CD4-positive, alpha-beta T cell treated with Interleukin-4 for 4 hours (primary cell): ENCODE measurements around the gene BAG5.
"Not testable (repeated sequence)": the region's sequence is repeated elsewhere in the genome, so short reads cannot be mapped to it uniquely, and the experiment has no call there.

Experiments
- DNase-seq: peaks from one replicate; pipeline ENCODE4 v3.0.0-alpha.2; 2020

Gene BAG5

DNA sequence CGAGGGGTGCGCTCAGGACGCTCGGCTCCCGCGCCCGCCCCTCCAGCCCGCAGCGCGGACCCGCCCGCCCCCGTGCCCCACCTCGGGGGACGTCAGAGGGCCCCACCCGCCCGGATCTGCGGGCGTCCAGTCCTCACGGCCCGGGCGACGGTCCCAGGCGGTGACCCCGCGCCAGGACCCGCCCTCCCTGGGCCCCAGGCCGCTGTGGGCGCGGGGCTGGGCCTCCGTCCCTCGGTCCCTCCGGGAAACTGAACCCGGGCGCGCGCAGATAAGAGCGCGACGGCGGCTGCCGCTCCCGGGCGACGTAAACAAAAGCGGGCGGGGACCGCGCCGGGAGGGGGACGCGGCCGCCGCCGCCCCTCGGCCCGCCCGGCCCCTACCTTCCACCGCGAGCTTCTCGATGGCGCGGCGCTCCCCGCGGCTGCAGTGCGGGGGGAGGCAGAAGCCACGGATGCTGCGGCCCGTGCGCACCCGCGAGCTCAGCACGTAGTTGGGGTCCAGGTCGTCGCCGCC is 41.0 kb downstream of the BAG5 start:
- no peak for DNase-seq

DNA sequence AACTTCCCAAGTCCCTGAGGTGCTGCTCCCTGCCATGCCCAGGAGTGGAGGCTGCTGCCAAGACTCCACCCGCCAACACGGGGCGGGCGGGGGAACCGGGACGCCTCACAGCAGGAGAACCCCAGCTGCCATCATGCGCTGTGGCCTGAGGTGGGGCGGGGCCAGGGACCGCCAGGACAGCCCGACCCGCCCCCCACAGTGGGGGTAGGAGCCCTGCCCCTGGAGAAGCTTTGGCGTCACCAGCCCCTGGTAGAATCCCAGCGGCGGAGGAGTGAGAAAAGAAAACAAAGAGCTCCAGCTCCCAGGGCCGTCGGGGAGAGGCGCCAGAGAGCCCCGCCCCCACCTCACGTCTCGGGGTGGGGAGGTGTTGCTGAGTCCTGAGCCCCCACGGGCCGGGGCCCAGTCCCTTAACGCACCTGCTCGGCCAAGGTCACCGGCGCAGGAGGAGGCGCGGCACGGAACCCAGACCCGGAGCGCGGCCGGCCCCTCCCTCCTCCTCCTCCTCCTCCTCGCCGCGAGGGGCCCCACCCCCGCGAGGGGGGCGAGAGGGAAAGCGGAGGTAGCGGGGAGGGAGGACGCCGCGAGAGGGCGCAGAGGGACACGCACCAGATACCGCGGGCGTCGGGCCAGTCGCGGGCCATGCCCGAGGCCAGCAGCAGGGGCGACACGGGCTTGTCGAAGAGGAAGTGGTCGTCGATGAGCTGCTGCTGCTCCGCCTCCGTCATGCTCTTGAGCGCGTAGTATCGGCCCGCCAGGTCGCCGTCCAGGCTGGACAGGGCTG is 41.6 kb downstream of the BAG5 start:
- peak; percentile 64 for DNase-seq

DNA sequence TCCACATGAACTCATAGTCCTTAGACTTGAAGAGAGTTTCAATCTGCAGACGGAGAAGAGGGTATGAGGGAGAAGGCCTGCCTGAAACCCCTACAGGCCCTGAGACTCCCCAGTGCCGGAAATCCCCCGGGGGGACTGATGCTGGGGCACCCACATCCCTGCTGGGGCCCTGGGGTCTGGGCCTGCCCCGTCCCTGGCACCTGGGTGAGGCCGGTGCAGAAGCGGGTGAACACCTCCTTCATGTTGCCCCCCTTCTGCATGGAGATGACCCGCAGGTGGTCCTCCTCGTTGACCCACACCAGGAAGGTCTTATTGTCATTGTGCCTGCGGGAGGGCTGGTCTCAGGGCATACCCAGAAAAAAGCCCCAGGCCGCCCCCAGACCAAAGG is 42.2 kb downstream of the BAG5 start:
- DNase-seq: no peak

DNA sequence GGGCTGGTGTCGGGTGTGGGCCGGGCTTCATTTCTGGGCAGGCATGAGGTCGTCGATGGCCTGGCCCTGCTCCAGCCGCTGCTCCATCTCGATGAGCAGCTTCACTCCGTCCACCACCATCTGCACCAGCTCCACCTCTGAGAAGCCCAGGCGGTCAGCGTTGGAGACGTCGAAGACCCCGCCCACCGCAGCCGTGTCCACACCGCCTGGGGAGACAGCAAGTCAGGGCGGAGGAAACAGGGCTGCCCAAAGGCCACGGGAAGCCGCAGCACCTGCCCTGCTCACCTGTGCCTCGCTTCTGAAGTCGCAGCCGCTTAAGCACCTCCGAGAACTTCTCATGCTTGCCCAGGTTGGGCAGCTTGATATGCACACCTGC is 42.6 kb downstream of the BAG5 start:
- DNase-seq: no peak

DNA sequence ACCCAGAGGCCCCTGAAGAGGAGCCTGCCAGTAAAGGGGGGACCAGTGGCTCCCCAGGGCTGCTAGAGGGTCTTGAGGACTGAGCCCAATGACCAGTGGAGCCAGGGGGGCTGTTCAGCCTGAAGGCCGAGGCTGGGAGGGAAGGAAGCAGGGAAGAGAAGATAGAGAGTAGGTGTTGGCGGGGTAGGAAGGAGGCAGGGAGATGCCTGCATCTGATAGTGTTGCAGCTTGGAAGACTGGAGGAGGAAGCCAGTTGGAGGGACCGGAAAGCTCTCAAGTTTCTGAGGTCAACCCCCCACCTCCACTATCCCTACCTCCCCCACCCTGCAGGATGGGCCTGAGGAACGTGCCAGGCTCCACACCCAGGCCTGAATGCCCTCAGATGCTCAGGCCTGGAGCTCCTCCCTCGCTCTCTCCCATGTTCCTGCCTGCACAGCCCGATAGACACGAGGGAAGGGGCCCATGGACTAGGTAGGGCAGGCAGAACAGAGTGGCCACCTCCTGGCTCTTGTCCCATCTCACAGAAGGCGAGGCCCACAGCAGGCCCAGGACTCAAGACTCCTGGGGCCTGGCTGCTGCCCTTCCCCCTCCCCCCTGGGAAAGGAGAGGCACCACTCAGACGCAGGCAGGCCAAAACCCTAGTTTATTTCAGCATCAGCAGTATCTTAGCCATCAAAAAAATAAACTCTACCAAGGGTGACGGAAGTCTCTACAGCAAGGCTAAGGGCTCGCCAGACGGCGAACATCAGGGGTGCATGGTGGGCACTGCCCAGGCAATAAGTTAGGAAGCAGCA is 43.2 kb downstream of the BAG5 start:
- DNase-seq: no peak

DNA sequence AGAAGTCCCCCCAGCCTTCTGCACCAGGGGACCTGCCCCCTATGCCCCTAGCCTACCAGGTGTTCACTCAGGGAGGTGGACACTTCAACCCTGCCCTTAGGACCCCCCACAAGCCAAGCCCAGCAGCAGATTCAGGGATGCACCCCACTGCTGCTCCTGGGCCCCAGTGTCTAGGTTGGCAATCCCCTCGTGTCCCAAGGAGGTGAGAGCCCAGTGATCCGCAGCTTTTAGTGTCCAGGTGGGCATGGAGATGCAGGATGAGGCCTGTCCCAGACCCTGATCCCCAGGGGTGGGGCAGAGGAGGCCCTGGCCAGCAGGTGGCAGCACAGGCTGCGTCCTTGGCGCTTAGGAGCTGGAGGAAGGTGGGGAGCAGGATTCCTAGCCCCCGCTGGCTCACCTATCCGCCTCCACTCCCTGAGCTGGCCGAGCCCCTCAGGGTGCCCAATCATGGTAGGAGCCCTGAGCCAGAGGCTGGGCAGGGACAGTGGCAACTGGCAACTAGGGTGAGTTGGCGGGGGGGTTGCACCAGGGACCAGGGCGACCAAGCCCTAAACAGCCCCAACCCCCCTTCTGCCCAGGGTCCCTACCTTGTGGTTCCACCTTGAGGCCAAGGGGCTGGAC is 43.9 kb downstream of the BAG5 start:
- peak; percentile 36 for DNase-seq

DNA sequence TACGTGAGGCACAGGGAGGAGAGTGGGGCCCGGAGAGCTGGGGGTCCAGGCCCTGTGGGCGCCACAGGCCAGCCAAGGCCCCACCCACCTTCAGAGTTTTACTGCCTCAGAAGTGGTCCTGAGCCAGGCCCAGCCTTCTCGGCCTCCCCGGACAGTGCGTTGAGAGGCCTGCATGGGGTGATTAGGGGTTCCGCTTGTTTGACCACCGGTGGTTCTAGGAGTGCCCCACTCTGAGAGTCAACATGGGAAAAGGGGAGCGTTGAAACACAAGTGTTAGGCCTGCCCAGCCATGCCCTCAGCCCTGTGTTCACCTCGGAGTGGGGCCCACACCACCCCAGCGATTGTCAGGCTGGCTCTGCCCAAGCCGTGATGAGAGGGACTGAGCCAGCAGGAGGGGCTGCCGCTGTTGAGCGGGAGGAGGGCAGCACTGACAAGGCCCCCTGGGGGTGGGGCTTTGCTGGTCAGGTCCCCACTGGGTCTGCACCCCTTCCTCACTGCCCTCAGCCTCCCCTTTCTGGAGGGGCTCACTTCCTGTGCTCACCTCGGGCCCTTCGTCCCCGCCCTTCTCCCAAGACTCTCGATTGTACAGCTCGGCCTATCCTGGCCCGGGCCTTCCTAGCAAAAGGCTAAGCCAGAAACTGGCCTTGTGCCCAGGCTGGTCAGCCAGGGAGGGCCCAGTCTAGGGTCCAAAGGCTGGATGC is 44.6 kb downstream of the BAG5 start:
- DNase-seq: no peak

DNA sequence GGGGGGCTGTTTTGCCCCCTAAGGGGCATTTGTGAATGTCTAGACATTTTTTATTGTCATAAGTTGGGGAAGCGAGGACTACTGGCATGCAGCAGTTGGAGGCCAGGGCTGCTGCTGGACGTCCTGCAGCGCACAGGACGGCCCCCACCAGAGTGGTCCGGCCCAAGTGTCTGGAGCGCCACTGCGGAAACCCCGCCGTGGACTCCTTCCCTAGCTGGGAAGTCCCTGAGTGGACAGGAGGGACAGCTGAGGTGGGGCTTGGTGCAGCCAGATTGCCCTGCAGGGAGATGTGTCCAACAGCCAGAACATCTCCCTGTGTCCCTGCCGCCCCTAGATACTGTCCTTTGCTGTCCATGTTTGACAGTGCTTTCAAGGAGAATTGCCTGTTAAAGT is 45.3 kb downstream of the BAG5 start:
- DNase-seq: no peak

DNA sequence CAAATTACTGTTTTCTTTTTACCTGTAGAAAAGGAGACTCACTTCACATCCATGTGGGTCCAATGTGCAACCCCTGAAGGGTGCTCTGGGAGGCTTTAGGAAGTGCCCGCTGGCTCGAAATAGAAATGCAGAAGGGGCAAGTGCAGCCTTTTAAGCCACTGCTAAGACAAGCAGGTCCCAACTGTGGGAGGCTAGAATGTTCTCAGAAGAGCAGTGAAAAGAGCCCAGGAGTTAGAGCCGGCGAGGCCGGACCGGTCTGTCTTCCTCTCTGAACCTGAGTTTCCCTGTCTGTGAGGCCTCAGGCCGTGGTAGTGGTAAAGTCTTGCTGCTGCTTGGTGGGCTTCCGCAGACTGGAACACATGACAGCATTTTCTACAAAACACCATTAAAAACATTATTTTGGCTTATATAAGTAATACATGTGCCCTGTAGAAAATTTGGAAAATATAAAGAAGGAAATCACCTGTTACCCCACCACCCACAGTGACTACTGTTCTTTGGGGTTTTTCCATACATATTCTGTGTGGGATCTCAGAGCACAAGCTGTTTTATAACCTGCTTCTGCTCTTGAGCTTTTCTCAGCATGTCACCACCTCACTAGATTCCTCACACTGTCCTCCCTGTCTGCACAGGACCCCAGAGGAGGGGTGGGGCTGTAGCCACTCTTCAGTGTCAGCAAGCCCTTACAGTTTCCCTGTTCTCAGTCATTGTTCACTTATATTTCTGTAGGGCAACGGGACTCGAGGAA is 45.9 kb downstream of the BAG5 start:
- no peak for DNase-seq

DNA sequence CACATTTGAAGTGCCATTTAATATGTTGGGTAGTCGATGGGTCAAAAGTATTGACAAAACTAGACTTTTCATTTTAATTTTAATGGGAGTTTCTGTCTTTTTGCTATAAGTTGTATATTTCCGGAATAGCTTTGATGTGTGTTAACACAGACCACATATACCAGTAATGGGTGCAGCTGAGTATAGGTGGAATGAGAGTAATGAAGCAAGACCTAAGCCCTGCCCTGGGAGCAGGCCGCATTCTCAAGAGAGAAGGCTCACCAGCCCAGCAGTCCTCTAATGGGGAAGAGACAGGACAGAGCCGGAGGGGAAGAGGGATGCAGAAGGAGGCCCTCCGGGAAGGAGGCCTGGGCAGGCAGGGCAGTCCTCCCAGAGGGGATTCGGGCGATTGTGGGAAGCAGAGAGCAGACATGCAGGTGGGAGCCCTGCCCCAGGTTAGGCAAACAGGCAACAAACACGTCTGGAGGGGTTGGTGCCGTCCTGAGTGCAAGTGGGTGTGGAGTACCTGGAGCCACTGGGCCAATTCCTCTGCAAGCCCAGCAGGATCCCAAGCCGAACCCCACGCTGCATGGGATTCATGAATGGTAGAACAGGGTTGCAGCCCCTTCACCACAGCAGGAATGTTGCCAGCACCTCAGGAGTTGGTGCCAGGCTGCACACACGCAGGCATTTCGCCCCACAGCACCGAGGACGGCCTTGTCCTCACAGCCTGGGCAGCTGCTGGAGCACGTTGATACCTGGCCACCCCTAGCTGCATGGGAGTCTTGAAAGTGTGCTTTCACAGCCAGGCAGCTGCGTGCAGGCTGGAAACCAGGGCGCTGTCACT is 47.6 kb downstream of the BAG5 start:
- DNase-seq: no peak

DNA sequence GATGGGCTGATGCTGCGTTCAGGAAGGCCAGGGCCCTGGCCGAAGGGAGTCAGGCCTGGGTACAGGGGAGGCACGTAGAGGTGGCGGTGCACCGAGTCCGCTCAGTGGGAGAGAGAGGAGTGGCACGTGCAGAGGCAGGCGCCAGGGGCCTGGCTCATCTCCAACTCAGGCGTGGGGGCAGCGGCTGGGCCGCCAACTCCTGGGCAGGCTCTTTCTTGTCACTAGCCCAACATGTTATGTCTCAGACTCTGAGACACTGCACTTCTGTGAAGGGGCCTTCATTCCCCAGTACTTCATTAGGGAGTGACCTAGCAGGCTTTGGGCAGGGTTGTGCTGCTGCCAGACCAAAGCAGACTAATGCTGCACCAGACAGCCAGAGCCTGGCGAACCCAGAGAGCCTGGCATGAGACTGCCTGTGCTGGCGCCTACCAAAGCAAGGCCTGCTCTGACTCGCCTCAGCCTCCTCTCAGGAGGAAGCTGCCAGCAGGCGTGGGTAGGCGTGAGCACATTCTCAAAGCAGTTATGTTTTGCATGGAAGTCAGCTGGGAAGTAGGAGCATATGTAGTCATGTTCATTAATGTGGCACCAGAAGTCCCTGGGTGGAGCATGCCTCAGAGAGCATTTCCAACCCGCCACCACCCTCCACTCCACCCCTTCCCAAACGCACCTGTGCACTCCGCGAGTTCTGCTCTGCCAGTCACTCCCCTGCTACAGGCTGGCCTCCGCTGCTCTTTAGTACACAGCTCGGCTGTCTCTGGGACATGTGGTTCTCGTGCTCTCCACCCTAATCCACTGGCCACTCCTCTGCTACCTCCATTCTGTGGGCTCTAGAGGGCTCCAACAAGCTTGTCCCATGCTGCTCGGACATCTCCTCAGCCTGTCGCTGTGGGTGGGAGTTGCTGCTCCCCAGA is 49.5 kb downstream of the BAG5 start:
- no peak for DNase-seq

DNA sequence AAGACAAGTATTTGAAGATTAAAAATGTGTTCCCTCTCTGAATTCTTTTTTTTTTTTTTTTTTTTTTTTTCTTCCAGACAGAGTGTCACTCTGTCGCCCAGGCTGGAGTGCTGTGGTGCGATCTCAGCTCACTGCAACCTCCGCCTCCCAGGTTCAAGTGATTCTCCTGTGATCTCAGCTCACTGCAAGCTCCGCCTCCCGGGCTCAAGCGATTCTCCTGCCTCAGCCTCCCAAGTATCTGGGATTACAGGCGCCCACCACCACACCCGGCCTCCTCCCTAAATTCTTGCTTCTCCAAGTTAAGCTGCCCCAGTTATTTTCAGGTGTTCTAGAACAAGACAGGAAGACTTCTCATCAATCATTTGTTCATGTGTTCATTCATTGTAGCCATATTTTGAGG is 50.3 kb downstream of the BAG5 start:
- DNase-seq: not testable (repeated sequence)

DNA sequence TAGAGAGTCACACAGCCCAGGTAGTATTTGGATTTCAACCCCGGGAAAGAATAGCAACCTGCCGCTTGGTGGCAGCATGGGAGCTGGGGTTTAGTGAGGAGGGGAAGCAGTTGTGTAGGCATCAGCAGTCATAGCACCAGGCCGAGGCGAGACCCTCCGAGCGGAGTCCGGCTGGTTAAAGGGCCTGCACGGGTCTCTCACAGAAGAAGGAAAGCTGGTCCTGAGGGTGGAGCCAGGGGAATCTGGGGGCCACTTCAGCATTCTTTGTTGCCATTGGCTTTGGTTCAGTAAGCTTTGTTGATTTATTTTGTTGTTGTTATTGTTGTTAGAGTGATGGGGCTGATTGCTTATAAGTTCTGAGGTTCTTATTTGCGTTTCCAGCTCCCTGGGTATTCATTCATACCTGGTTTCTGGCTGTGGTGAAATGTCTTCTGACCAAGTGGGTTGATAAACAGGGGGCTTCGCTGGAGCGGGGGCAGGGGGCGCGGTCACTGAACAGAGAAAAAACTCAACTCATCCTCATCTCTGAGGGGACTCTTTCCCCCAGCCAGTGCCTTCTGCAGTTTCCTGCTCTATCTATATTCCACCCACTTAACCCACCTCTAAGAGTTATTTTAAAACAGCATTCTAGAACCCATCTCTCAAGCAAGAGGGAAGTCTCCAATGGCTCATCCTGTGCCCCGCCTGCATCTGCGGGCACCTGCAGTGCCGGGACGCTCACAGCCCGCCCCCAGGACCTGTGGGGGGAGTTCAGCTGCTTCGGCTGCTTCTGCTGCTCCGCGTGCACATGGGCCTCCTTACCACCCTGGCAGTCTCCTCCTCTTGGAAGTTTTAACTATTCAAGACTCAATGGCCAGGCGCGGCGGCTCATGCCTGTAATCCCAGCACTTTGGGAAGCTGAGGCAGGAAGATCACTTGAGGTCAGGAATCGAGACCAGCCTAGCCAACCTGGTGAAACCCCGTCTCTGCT is 51.4 kb downstream of the BAG5 start:
- DNase-seq: no peak

DNA sequence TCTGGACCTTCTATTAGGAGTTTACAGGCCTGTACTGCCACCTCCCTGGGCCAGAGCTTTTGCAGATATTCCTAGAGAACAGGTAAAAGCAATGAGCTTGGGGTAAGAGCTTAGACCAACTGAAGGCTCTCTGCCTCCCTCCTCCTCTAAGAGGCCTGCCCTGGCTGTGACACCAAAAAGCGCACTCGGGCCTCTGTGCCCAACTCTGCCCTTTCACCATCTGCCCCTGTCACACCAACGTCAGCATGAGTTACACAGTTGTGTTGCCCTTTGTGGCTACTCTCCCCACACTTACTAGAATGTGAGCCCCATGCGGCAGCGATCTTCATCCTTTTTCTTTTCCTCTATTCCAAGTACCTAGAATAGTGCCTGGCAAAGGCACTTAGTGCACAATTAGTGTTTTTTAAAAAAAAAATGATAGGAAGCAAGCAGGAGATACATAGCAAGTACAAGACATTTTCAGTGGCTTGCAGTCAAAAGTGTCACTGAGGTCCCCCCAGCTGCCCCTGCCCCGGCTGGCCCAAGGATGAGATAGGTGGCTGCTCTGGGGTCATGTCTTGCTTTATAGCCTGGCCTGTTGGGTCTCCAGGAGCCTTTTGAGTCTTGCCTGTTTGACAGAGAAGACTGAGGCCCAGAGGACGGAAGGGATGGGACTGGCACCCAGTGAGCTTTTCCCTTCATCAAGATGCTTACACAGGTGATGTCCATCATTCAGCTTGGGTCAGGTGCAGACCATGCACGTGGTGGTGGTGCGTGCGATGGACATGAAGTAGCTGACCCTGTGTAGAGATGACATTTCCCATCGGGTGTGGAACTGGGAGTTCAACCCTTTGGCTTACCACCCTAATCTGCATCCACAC is 52.4 kb downstream of the BAG5 start:
- no peak for DNase-seq

DNA sequence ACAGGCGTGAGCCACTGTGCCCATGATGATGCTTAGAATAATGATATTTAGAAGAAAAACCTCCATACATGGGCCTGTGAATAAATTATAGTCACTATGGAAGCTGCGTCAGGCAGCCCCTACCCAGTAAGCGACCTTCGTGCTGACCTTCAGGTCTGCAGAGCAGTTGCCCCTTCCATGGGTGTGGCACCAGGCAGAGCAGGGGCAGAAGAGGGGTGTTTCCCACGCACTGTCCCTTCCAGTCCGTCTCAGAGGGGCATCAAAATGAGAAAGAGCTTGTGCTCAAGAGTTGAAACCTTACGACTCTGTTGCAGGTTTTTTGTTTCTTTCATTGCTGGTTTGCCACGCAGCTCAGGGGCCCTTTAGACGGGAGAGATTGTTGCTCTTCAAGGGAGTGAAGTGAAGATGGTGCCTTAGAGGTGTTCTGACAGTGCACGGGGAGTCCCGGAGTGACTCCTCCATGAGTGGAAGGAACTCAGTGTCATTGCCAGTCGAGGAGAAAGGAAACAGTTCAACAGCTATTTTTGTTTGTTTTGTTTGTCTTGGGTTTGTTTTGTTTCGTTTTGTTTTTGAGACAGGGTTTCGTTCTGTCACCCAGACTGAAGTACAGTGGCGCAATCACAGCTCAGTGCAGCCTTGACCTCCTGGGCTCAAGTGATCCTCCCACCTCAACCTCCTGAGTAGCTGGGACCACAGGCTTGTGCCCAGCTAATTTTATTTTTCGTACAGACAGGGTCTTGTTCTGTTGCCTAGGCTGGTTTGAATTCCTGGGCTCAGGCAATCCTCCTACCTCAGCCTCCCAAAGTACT is 53.7 kb downstream of the BAG5 start:
- DNase-seq: no peak

DNA sequence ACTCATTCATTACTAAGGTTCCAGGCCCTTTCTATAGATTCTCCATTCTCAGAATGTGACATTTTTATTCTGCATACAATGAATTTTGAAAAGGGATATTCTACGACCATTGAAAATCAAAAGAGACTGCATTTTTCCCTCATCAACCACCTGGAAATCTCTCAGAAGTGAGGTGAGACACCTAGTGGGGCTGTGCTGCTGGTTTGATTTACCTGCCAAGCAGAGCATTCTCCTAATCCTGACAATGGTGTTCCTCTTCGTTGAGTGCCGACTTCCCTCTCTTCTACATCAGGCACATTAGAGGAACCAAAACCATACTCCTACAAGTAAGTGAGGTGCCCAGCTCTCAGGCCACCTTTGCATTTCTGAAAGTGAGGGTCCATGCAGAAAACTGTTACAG is 54.7 kb downstream of the BAG5 start:
- DNase-seq: no peak
